HEK293 (cell line): ENCODE data around the gene IL17F.

Experiments
- ATF2 ChIP-seq: fragments of 450-650 bp; formaldehyde crosslinking; IDR thresholded peaks from 2 replicates; pipeline ENCODE4 v1.5.1; 2016; ENCODE audit warnings: missing biosample characterization, missing genetic modification characterization, low read depth
- BCL11A ChIP-seq: fragments of 450-650 bp; formaldehyde crosslinking; IDR thresholded peaks from 2 replicates; pipeline ENCODE4 v1.5.1; 2016; ENCODE audit warnings: low read depth, missing biosample characterization, missing genetic modification characterization
- KLF7 ChIP-seq: fragments of 450-650 bp; formaldehyde crosslinking; IDR thresholded peaks from 2 replicates; pipeline ENCODE4 v1.5.1; 2016; ENCODE audit warnings: missing biosample characterization, missing genetic modification characterization, borderline replicate concordance
- KLF8 ChIP-seq: fragments of 450-650 bp; formaldehyde crosslinking; IDR thresholded peaks from 2 replicates; pipeline ENCODE4 v1.5.1; 2016; ENCODE audit warnings: missing biosample characterization, missing genetic modification characterization
- MEIS1 ChIP-seq: sonication (generic); formaldehyde crosslinking; IDR thresholded peaks from 2 replicates; pipeline ENCODE4 v1.8.1; 2022; ENCODE audit warnings: missing genetic modification reagents, mild to moderate bottlenecking, borderline replicate concordance
- SALL2 ChIP-seq: fragments of 450-650 bp; formaldehyde crosslinking; IDR thresholded peaks from 2 replicates; pipeline ENCODE4 v1.5.0; 2017; ENCODE audit warnings: missing biosample characterization, mild to moderate bottlenecking, missing genetic modification characterization, borderline replicate concordance
- SETDB1 ChIP-seq: IDR thresholded peaks from one replicate; pipeline ENCODE4 v1.6.1; 2017; ENCODE audit warnings: mild to moderate bottlenecking, low read length, moderate library complexity, mixed read lengths; ENCODE audit not compliant: insufficient read length
- SP3 ChIP-seq: fragments of 450-650 bp; formaldehyde crosslinking; IDR thresholded peaks from 2 replicates; pipeline ENCODE4 v1.5.1; 2016; ENCODE audit warnings: missing biosample characterization, missing genetic modification characterization
- YY1 ChIP-seq: fragments of 450-650 bp; formaldehyde crosslinking; IDR thresholded peaks from 2 replicates; pipeline ENCODE4 v1.5.1; 2018; ENCODE audit warnings: missing biosample characterization, missing genetic modification characterization
- ZBTB7A ChIP-seq: fragments of 450-650 bp; formaldehyde crosslinking; IDR thresholded peaks from 2 replicates; pipeline ENCODE4 v1.5.1; 2016; ENCODE audit warnings: low read depth, missing biosample characterization, missing genetic modification characterization
- ZFHX2 ChIP-seq: fragments of 450-650 bp; formaldehyde crosslinking; conservative IDR thresholded peaks from 2 replicates; pipeline ENCODE4 v1.5.1; 2016; ENCODE audit warnings: missing biosample characterization, missing genetic modification characterization
- ZFP41 ChIP-seq: fragments of 450-650 bp; formaldehyde crosslinking; IDR thresholded peaks from 2 replicates; pipeline ENCODE4 v1.5.1; 2016; ENCODE audit warnings: missing biosample characterization, missing genetic modification characterization, borderline replicate concordance
- ZFP69B ChIP-seq: fragments of 450-650 bp; formaldehyde crosslinking; IDR thresholded peaks from 2 replicates; pipeline ENCODE4 v1.5.1; 2016; ENCODE audit warnings: missing biosample characterization, missing genetic modification characterization
- ZIC2 ChIP-seq: fragments of 450-650 bp; formaldehyde crosslinking; IDR thresholded peaks from 2 replicates; pipeline ENCODE4 v1.5.1; 2016; ENCODE audit warnings: missing biosample characterization, missing genetic modification characterization
- ZNF174 ChIP-seq: fragments of 450-650 bp; formaldehyde crosslinking; IDR thresholded peaks from 2 replicates; pipeline ENCODE4 v1.5.0; 2017; ENCODE audit warnings: missing biosample characterization, mild to moderate bottlenecking, missing genetic modification characterization
- ZNF184 ChIP-seq: fragments of 450-650 bp; IDR thresholded peaks from 2 replicates; pipeline ENCODE4 v1.5.1; 2018; ENCODE audit warnings: missing biosample characterization, mild to moderate bottlenecking, missing genetic modification characterization
- ZNF248 ChIP-seq: fragments of 450-650 bp; formaldehyde crosslinking; IDR thresholded peaks from 2 replicates; pipeline ENCODE4 v1.5.1; 2017; ENCODE audit warnings: missing biosample characterization, missing genetic modification characterization
- ZNF292 ChIP-seq: fragments of 450-650 bp; formaldehyde crosslinking; IDR thresholded peaks from 2 replicates; pipeline ENCODE4 v1.5.1; 2016; ENCODE audit warnings: low read depth, missing biosample characterization, missing genetic modification characterization, borderline replicate concordance
- ZNF501 ChIP-seq: fragments of 450-650 bp; formaldehyde crosslinking; IDR thresholded peaks from 2 replicates; pipeline ENCODE4 v1.5.1; 2016; ENCODE audit warnings: missing biosample characterization, missing genetic modification characterization
- ZNF529 ChIP-seq: fragments of 450-650 bp; formaldehyde crosslinking; IDR thresholded peaks from 2 replicates; pipeline ENCODE4 v1.5.1; 2017; ENCODE audit warnings: missing genetic modification characterization, missing biosample characterization; ENCODE audit not compliant: insufficient replicate concordance
- ZNF610 ChIP-seq: fragments of 450-650 bp; formaldehyde crosslinking; IDR thresholded peaks from 2 replicates; pipeline ENCODE4 v1.5.1; 2016; ENCODE audit warnings: missing biosample characterization, missing genetic modification characterization, borderline replicate concordance
- ZNF621 ChIP-seq: fragments of 450-650 bp; formaldehyde crosslinking; IDR thresholded peaks from 2 replicates; pipeline ENCODE4 v1.5.1; 2017; ENCODE audit warnings: missing biosample characterization, missing genetic modification characterization
- ZNF623 ChIP-seq: fragments of 450-650 bp; formaldehyde crosslinking; IDR thresholded peaks from 2 replicates; pipeline ENCODE4 v1.5.1; 2016; ENCODE audit warnings: missing biosample characterization, missing genetic modification characterization
- ZNF624 ChIP-seq: fragments of 450-650 bp; formaldehyde crosslinking; IDR thresholded peaks from 2 replicates; pipeline ENCODE4 v1.5.1; 2017; ENCODE audit warnings: missing biosample characterization, missing genetic modification characterization
- ZNF626 ChIP-seq: fragments of 450-650 bp; sonication (Bioruptor Pico); formaldehyde crosslinking; IDR thresholded peaks from 2 replicates; pipeline ENCODE4 v1.5.1; 2018; ENCODE audit warnings: missing biosample characterization, missing genetic modification characterization, inconsistent platforms
- ZNF629 ChIP-seq: fragments of 450-650 bp; formaldehyde crosslinking; IDR thresholded peaks from 2 replicates; pipeline ENCODE4 v1.5.1; 2017; ENCODE audit warnings: missing biosample characterization, missing genetic modification characterization
- ZNF677 ChIP-seq: fragments of 450-650 bp; IDR thresholded peaks from 2 replicates; pipeline ENCODE4 v1.5.0; 2018; ENCODE audit warnings: missing biosample characterization, mild to moderate bottlenecking, missing genetic modification characterization, moderate library complexity
- ZNF707 ChIP-seq: fragments of 450-650 bp; formaldehyde crosslinking; IDR thresholded peaks from 2 replicates; pipeline ENCODE4 v1.5.1; 2016; ENCODE audit warnings: missing biosample characterization, missing genetic modification characterization
- ZNF776 ChIP-seq: fragments of 450-650 bp; formaldehyde crosslinking; IDR thresholded peaks from 2 replicates; pipeline ENCODE4 v1.5.0; 2017; ENCODE audit warnings: missing biosample characterization, missing genetic modification characterization, borderline replicate concordance
- ZNF837 ChIP-seq: fragments of 450-650 bp; formaldehyde crosslinking; IDR thresholded peaks from 2 replicates; pipeline ENCODE4 v1.5.1; 2016; ENCODE audit warnings: missing biosample characterization, missing genetic modification characterization
- TF ChIP-seq, protein P1 (sequence below): fragments of 450-650 bp; formaldehyde crosslinking; IDR thresholded peaks from 2 replicates; pipeline ENCODE4 v1.5.1; 2016; ENCODE audit warnings: missing biosample characterization, missing genetic modification characterization
- TF ChIP-seq, protein P2 (sequence below): fragments of 450-650 bp; formaldehyde crosslinking; IDR thresholded peaks from 2 replicates; pipeline ENCODE4 v1.5.1; 2016; ENCODE audit warnings: missing biosample characterization, missing genetic modification characterization
- TF ChIP-seq, protein P3 (sequence below): fragments of 450-650 bp; formaldehyde crosslinking; IDR thresholded peaks from 2 replicates; pipeline ENCODE4 v1.5.1; 2016; ENCODE audit warnings: missing biosample characterization, missing genetic modification characterization

IL17F gene

DNA sequence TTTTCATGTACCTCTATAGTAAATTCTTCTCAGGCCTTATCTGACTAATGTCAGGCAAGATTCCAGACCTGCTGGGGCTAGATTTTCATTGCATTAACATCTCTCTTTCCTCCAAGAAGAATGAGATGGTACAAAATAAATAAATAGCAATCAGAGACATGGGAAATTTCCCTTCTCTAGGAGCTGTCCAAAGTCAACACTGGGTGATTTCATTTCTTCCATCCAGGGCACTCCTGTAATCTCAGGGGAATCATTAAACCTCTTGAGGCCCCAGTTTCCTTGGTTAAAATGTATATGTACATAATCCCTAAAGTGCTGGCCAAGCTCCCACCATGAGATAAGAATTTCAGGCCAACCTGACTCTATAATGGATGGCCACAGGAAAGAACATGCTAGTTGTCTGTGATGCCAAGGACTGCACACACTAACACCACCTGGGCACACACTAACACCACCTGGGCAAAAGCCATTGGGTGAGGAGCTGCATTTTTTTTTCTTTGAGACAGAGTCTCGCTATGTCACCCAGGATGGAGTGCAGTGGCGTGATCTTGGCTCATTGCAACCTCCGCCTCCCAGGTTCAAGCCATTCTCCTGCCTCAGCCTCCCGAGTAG, 912 bp downstream of the IL17F start (continued):
- TF ChIP-seq, protein P1, sequence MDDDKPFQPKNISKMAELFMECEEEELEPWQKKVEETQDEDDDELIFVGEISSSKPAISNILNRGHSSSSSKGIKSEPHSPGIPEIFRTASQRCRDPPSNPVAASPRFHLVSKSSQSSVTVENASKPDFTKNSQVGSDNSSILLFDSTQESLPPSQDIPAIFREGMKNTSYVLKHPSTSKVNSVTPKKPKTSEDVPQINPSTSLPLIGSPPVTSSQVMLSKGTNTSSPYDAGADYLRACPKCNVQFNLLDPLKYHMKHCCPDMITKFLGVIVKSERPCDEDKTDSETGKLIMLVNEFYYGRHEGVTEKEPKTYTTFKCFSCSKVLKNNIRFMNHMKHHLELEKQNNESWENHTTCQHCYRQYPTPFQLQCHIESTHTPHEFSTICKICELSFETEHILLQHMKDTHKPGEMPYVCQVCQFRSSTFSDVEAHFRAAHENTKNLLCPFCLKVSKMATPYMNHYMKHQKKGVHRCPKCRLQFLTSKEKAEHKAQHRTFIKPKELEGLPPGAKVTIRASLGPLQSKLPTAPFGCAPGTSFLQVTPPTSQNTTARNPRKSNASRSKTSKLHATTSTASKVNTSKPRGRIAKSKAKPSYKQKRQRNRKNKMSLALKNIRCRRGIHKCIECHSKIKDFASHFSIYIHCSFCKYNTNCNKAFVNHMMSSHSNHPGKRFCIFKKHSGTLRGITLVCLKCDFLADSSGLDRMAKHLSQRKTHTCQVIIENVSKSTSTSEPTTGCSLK (tag by site-specific recombination): no peak
- TF ChIP-seq ZBTB7A (tag by site-specific recombination): no peak
- 0 out of 2 replicates have a peak, but pooled peaks have one; percentile 81 for TF ChIP-seq ZNF174 (tag by site-specific recombination)
- TF ChIP-seq SALL2: no peak
- TF ChIP-seq ZNF624 (tag by site-specific recombination): no peak
- no peak for TF ChIP-seq ZIC2 (tag by site-specific recombination)
- TF ChIP-seq KLF7 (tag by site-specific recombination): peak; percentile 76; the same call in 1 of the 2 replicates
- peak; percentile 76 for TF ChIP-seq ATF2 (tag by site-specific recombination)
- TF ChIP-seq ZNF677: no peak
- TF ChIP-seq ZNF248 (tag by site-specific recombination): no peak
- no peak for TF ChIP-seq ZFP41 (tag by site-specific recombination)
- peak; percentile 99 for TF ChIP-seq BCL11A (tag by site-specific recombination)
- TF ChIP-seq ZNF626: peak; percentile 74; the same call in 1 of the 2 replicates
- no peak for TF ChIP-seq SETDB1
- no peak for TF ChIP-seq ZNF837
- peak; percentile 94 for TF ChIP-seq ZNF184
- TF ChIP-seq ZNF623: peak; percentile 40; the same call in 1 of the 2 replicates
- peak; percentile 18; the same call in 1 of the 2 replicates for TF ChIP-seq YY1 (tag by site-specific recombination)
- TF ChIP-seq ZNF629 (tag by site-specific recombination): peak; percentile 95
- no peak for TF ChIP-seq ZNF707 (tag by site-specific recombination)
- TF ChIP-seq ZFP69B: peak; percentile 89
- TF ChIP-seq, protein P2, sequence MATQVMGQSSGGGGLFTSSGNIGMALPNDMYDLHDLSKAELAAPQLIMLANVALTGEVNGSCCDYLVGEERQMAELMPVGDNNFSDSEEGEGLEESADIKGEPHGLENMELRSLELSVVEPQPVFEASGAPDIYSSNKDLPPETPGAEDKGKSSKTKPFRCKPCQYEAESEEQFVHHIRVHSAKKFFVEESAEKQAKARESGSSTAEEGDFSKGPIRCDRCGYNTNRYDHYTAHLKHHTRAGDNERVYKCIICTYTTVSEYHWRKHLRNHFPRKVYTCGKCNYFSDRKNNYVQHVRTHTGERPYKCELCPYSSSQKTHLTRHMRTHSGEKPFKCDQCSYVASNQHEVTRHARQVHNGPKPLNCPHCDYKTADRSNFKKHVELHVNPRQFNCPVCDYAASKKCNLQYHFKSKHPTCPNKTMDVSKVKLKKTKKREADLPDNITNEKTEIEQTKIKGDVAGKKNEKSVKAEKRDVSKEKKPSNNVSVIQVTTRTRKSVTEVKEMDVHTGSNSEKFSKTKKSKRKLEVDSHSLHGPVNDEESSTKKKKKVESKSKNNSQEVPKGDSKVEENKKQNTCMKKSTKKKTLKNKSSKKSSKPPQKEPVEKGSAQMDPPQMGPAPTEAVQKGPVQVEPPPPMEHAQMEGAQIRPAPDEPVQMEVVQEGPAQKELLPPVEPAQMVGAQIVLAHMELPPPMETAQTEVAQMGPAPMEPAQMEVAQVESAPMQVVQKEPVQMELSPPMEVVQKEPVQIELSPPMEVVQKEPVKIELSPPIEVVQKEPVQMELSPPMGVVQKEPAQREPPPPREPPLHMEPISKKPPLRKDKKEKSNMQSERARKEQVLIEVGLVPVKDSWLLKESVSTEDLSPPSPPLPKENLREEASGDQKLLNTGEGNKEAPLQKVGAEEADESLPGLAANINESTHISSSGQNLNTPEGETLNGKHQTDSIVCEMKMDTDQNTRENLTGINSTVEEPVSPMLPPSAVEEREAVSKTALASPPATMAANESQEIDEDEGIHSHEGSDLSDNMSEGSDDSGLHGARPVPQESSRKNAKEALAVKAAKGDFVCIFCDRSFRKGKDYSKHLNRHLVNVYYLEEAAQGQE (tag by site-specific recombination): peak; percentile 99
- peak; percentile 49; the same call in 1 of the 2 replicates for TF ChIP-seq SP3 (tag by site-specific recombination)
- TF ChIP-seq, protein P3, sequence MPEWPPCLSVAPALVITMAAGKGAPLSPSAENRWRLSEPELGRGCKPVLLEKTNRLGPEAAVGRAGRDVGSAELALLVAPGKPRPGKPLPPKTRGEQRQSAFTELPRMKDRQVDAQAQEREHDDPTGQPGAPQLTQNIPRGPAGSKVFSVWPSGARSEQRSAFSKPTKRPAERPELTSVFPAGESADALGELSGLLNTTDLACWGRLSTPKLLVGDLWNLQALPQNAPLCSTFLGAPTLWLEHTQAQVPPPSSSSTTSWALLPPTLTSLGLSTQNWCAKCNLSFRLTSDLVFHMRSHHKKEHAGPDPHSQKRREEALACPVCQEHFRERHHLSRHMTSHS (tag by site-specific recombination): no peak
- peak; percentile 78; the same call in 1 of the 2 replicates for TF ChIP-seq ZNF610 (tag by site-specific recombination)
- TF ChIP-seq MEIS1: no peak
- no peak for TF ChIP-seq ZNF621 (tag by site-specific recombination)
- no peak for TF ChIP-seq ZNF776
- TF ChIP-seq ZNF292: no peak
- peak; percentile 69 for TF ChIP-seq ZNF529 (tag by site-specific recombination)
- TF ChIP-seq ZFHX2 (tag by site-specific recombination): no peak
- TF ChIP-seq KLF8 (tag by site-specific recombination): peak; percentile 95
- TF ChIP-seq ZNF501 (tag by site-specific recombination): peak; percentile 78; the same call in 1 of the 2 replicates
